Tibial nerve (tissue), 4 donors: Measurements from ENCODE around the gene FAAP20. TPM values are rescaled to one million over a fixed set of nuclear protein-coding genes. Genes with fewer than 3 reads are reported as not detected.

ENCODE experiments used
- DNase-seq, 2 donors: peaks; one replicate each; pipeline ENCODE4 v3.0.0-alpha.2; 2019; ENCODE audit warnings: low spot score in 2 of 2
- H3K27ac ChIP-seq, 4 donors: fragments of 200-600 bp; sonication (generic) in 3 of 4; one replicate each; pipeline ENCODE4 v1.5.1; 2017 to 2019; ENCODE audit warnings: mild to moderate bottlenecking in 1 of 4
- H3K27me3 ChIP-seq, 2 donors: fragments of 200-600 bp; sonication (generic) in 1 of 2; one replicate each; pipeline versions ENCODE4 v1.5.1 to v1.6.0; 2017 to 2019
- H3K36me3 ChIP-seq, 3 donors: fragments of 200-600 bp; sonication (generic); one replicate each; pipeline ENCODE4 v1.5.1; 2018 to 2019
- H3K4me1 ChIP-seq, 4 donors: fragments of 200-600 bp; sonication (generic) in 3 of 4; one replicate each; pipeline ENCODE4 v1.5.1; 2017 to 2019
- H3K4me3 ChIP-seq, 4 donors: fragments of 200-600 bp; sonication (generic) in 3 of 4; one replicate each; pipeline ENCODE4 v1.5.1; 2017 to 2019; ENCODE audit warnings: mild to moderate bottlenecking in 1 of 4, moderate library complexity in 1 of 4
- H3K9me3 ChIP-seq, 4 donors: fragments of 200-600 bp; sonication (generic) in 3 of 4; one replicate each; pipeline ENCODE4 v1.5.1; 2017 to 2019
- CTCF ChIP-seq, 5 experiments: fragments of 200-600 bp in 3 of 5; fragments of 450-650 bp in 2 of 5; sonication (generic) in 3 of 5; IDR thresholded peaks; one replicate each; pipeline ENCODE4 v1.5.1; 2016 to 2019; ENCODE audit warnings: antibody characterized with exemption in 5 of 5, mild to moderate bottlenecking in 3 of 5, moderate library complexity in 2 of 5
- EP300 ChIP-seq, 2 donors: sonication (generic); formaldehyde crosslinking; IDR thresholded peaks; one replicate each; pipeline ENCODE4 v1.6.1; 2017; ENCODE audit warnings: antibody characterized with exemption in 2 of 2, mild to moderate bottlenecking in 1 of 2
- POLR2A ChIP-seq, 2 donors: fragments of 450-650 bp; IDR thresholded peaks; one replicate each; pipeline ENCODE4 v1.6.1; 2017; ENCODE audit warnings: antibody characterized with exemption in 2 of 2, mild to moderate bottlenecking in 2 of 2, moderate library complexity in 2 of 2
- WGBS, 2 donors: methylation state at CpG; one replicate each; pipeline ENCODE4 v1.1.5; 2018; 5-methylcytosine and 5-hydroxymethylcytosine counted together
- total RNA-seq, 4 donors: library from RNA; depleted of rRNA; stranded (reverse); fragments of >200 nt; gene quantifications; one replicate each; pipeline ENCODE4 v1.1.0, GENCODE V29; 2016

The FAAP20 gene
- total RNA-seq, 4 donors from 2014 or later: 32.8 to 60.9 (median 47.3) TPM

- DNase-seq: no peak
- no peak for TF ChIP-seq CTCF (IDR thresholded peaks at IDR 0.05)
- no peak for TF ChIP-seq POLR2A (IDR thresholded peaks at IDR 0.05)
- no peak for TF ChIP-seq EP300 (IDR thresholded peaks at IDR 0.05)
- H3K27ac ChIP-seq: peak overlapping the region in 2 of 4 donors; percentile 74 to 84
- H3K9me3 ChIP-seq: no peaks in the 10 kb centered on the region
- no peaks in the 10 kb centered on the region for H3K36me3 ChIP-seq
- H3K4me1 ChIP-seq: peaks cover 0 to 11% (median 0%) of the 10 kb centered on the region in 4 donors
- H3K4me3 ChIP-seq: no peak overlapping the region
- no peaks in the 10 kb centered on the region for H3K27me3 ChIP-seq
- WGBS, 2 donors: 59 to 68% methylated on average over 16 of the region's 16 CpGs
Observed at GRCh38 chr1:2158272-2158671, 36.3 kb downstream of the FAAP20 start.

- no peaks in the 10 kb centered on the region for H3K9me3 ChIP-seq
- no peaks in the 10 kb centered on the region for H3K36me3 ChIP-seq
- DNase-seq: no peak
- H3K4me3 ChIP-seq: no peak overlapping the region
- TF ChIP-seq EP300 (IDR thresholded peaks at IDR 0.05) (no peak), POLR2A (IDR thresholded peaks at IDR 0.05) (no peak), CTCF (IDR thresholded peaks at IDR 0.05) (no peak)
- no peaks in the 10 kb centered on the region for H3K27me3 ChIP-seq
- WGBS, 2 donors: 78 to 86% methylated on average over 19 of the region's 19 CpGs
- H3K4me1 ChIP-seq: peaks cover 0 to 11% (median 0%) of the 10 kb centered on the region in 4 donors
- H3K27ac ChIP-seq: peak overlapping the region in 2 of 4 donors; percentile 74 to 84
Observed at GRCh38 chr1:2157856-2158255, 36.7 kb downstream of the FAAP20 start.

GRCh38 chr1:2156866-2157265, 37.7 kb downstream of the FAAP20 start:
- Histone ChIP-seq H3K36me3 (no peaks in the 10 kb centered on the region), H3K4me1 (peaks cover 0 to 11% (median 0%) of the 10 kb centered on the region in 4 donors), H3K9me3 (no peaks in the 10 kb centered on the region), H3K27ac (no peak overlapping the region), H3K27me3 (no peaks in the 10 kb centered on the region), H3K4me3 (no peak overlapping the region)
- DNase-seq: no peak
- TF ChIP-seq EP300 (IDR thresholded peaks at IDR 0.05) (no peak), CTCF (IDR thresholded peaks at IDR 0.05) (no peak), POLR2A (IDR thresholded peaks at IDR 0.05) (no peak)
- 76 to 78% methylated on average over 9 of the region's 9 CpGs for WGBS, 2 donors

GRCh38 chr1:2155788-2156187, 38.8 kb downstream of the FAAP20 start:
- DNase-seq: no peak
- no peak for TF ChIP-seq CTCF (IDR thresholded peaks at IDR 0.05)
- H3K4me3 ChIP-seq: no peak overlapping the region
- no peak overlapping the region for H3K27ac ChIP-seq
- H3K9me3 ChIP-seq: no peaks in the 10 kb centered on the region
- no peaks in the 10 kb centered on the region for H3K36me3 ChIP-seq
- peaks cover 0 to 11% (median 0%) of the 10 kb centered on the region in 4 donors for H3K4me1 ChIP-seq
- WGBS, 2 donors: 75 to 81% methylated on average over 6 of the region's 6 CpGs
- H3K27me3 ChIP-seq: no peaks in the 10 kb centered on the region

GRCh38 chr1:2155147-2155598, 39.4 kb downstream of the FAAP20 start:
- DNase-seq: no peak
- TF ChIP-seq CTCF (IDR thresholded peaks at IDR 0.05) (no peak), EP300 (IDR thresholded peaks at IDR 0.05) (no peak), POLR2A (IDR thresholded peaks at IDR 0.05) (no peak)
- Histone ChIP-seq H3K4me1 (peaks cover 0 to 11% (median 0%) of the 10 kb centered on the region in 4 donors), H3K4me3 (no peak overlapping the region), H3K27ac (no peak overlapping the region), H3K36me3 (no peaks in the 10 kb centered on the region), H3K27me3 (no peaks in the 10 kb centered on the region), H3K9me3 (no peaks in the 10 kb centered on the region)
- 96 to 97% methylated on average over 10 of the region's 10 CpGs for WGBS, 2 donors
